Parathyroid adenoma (tissue), 2 donors: Measurements from ENCODE around the gene CLECL1.
"Not testable (repeated sequence)": the region's sequence is repeated elsewhere in the genome, so short reads cannot be mapped to it uniquely, and the experiment has no call there.

Experiments
- H2AFZ ChIP-seq: fragments of 300-600 bp; sonication (generic); one replicate; pipeline ENCODE4 v1.7.0; 2017; ENCODE audit warnings: antibody characterized with exemption, mild to moderate bottlenecking
- H3K27ac ChIP-seq: fragments of 300-600 bp; sonication (generic); one replicate; pipeline ENCODE4 v1.7.0; 2017
- H3K27me3 ChIP-seq: fragments of 300-600 bp; sonication (generic); one replicate; pipeline ENCODE4 v1.7.0; 2017; ENCODE audit warnings: low read length; ENCODE audit not compliant: control insufficient read depth, insufficient read depth
- H3K36me3 ChIP-seq: fragments of 300-600 bp; sonication (generic); one replicate; pipeline ENCODE4 v1.7.0; 2017; ENCODE audit warnings: low read length; ENCODE audit not compliant: control insufficient read depth, insufficient read depth
- H3K4me1 ChIP-seq: fragments of 300-600 bp; sonication (generic); one replicate; pipeline ENCODE4 v1.7.0; 2017; ENCODE audit warnings: control low read depth
- H3K4me2 ChIP-seq: fragments of 300-600 bp; sonication (generic); one replicate; pipeline ENCODE4 v1.7.0; 2017; ENCODE audit warnings: low read length
- H3K4me3 ChIP-seq: fragments of 300-600 bp; sonication (generic); one replicate; pipeline ENCODE4 v1.7.0; 2017; ENCODE audit warnings: low read depth, low read length
- H3K79me2 ChIP-seq: fragments of 300-600 bp; sonication (generic); one replicate; pipeline ENCODE4 v1.7.0; 2017; ENCODE audit warnings: control low read depth
- H3K9ac ChIP-seq: fragments of 300-600 bp; sonication (generic); one replicate; pipeline ENCODE4 v1.7.0; 2017; ENCODE audit warnings: mild to moderate bottlenecking
- H3K9me3 ChIP-seq: fragments of 300-600 bp; sonication (generic); one replicate; pipeline ENCODE4 v1.7.0; 2017; ENCODE audit warnings: low read length; ENCODE audit not compliant: control insufficient read depth
- CTCF ChIP-seq: fragments of 300-600 bp; sonication (generic); IDR thresholded peaks from one replicate; pipeline ENCODE4 v1.7.0; 2017; ENCODE audit warnings: antibody characterized with exemption, mild to moderate bottlenecking
- donor health status: primary hyperparathyroidism.

The CLECL1 gene

GRCh38 chr12:9707356-9707755 is 25.5 kb downstream of the CLECL1 start:
- Histone ChIP-seq H3K9me3 (no peaks in the 10 kb centered on the region), H3K4me1 (no peaks in the 10 kb centered on the region), H3K36me3 (no peaks in the 10 kb centered on the region), H2AFZ (no peak overlapping the region), H3K27ac (no peak overlapping the region), H3K9ac (no peak overlapping the region), H3K27me3 (no peaks in the 10 kb centered on the region), H3K79me2 (no peaks in the 10 kb centered on the region), H3K4me2 (no peak overlapping the region), H3K4me3 (no peak overlapping the region)
- no peak for TF ChIP-seq CTCF

GRCh38 chr12:9706086-9706685 is 26.7 kb downstream of the CLECL1 start:
- no peak overlapping the region for H3K27ac ChIP-seq
- no peak overlapping the region for H3K4me3 ChIP-seq
- H2AFZ ChIP-seq, result no peak overlapping the region
- no peak overlapping the region for H3K9ac ChIP-seq
- no peak overlapping the region for H3K4me2 ChIP-seq
- no peaks in the 10 kb centered on the region for H3K27me3 ChIP-seq
- H3K9me3 ChIP-seq, result no peaks in the 10 kb centered on the region
- no peaks in the 10 kb centered on the region for H3K36me3 ChIP-seq
- H3K79me2 ChIP-seq, result no peaks in the 10 kb centered on the region
- no peaks in the 10 kb centered on the region for H3K4me1 ChIP-seq
- TF ChIP-seq CTCF, result no peak

- H3K4me1 ChIP-seq, H3K36me3 ChIP-seq, H3K9me3 ChIP-seq, H3K4me3 ChIP-seq, H2AFZ ChIP-seq, H3K27ac ChIP-seq, H3K9ac ChIP-seq, H3K27me3 ChIP-seq, H3K79me2 ChIP-seq, H3K4me2 ChIP-seq: not testable (repeated sequence)
These were observed 28.3 kb downstream of the CLECL1 start for GRCh38 chr12:9704561-9704960.

DNA sequence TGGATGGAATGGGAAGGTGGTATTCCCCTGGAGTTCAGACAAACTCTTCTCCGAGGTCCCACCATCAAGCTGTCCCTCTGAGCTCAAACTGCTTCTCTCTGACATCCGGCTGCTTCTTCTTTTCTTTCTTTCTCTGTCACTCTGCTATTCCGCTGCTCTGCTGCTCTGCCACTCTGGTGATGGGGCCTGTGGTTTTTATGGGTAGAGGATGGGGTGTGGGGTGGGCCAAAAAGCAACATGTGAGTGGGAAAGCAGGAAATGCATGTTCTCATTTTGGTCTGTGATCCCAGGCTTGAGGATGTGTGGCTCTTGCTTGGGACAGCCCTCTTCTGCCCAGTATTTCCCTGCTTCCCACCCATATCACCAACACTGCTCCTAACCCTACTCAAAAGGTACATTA is 30.6 kb downstream of the CLECL1 start:
- Histone ChIP-seq H3K4me1 (no peaks in the 10 kb centered on the region), H3K9ac (no peak overlapping the region), H3K27ac (no peak overlapping the region), H3K9me3 (no peaks in the 10 kb centered on the region), H2AFZ (no peak overlapping the region), H3K79me2 (no peaks in the 10 kb centered on the region), H3K27me3 (no peaks in the 10 kb centered on the region), H3K36me3 (no peaks in the 10 kb centered on the region), H3K4me3 (no peak overlapping the region), H3K4me2 (no peak overlapping the region)
- TF ChIP-seq CTCF, result no peak

DNA sequence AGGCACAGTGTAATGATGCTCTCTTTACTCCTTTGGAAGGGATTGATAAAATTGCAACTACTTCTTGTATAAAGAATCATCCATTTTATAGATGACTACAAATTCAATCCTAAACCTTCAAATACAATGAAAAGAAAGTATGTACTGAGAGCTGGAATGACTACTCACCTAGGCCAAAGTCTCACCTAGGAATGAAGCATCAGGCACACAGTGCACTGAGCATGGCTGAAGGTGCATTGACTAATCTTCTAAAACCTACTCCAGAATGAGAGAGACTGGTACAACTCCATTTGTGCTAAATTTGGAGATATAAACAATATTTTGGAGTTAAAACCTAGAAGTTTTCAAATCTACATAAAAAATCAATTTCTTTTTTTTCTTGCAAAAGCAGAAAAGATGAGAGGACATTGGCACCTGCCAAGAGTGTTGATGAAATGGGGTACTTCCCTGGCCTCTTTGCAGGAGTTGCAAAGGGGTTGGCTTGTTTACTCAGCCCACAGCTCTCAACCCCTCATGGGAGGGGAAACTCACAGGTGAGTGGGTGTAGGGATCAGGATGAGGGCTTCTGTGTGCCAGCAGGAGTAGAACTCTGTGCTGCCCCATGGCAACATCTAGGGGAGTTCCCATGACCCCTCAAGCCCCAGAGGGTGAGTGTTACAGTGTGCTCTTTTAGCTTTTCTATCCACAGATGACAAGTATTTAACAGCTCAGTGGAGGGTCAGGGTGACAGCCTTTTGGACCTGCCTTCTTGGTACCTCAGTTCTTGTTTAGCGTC is 31.3 kb downstream of the CLECL1 start:
- no peak for TF ChIP-seq CTCF
- H3K4me1 ChIP-seq, result no peaks in the 10 kb centered on the region
- no peak overlapping the region for H3K27ac ChIP-seq
- no peak overlapping the region for H3K4me2 ChIP-seq
- no peak overlapping the region for H2AFZ ChIP-seq
- H3K79me2 ChIP-seq, result no peaks in the 10 kb centered on the region
- H3K27me3 ChIP-seq, result no peaks in the 10 kb centered on the region
- no peak overlapping the region for H3K4me3 ChIP-seq
- H3K9me3 ChIP-seq, result no peaks in the 10 kb centered on the region
- H3K9ac ChIP-seq, result no peak overlapping the region
- H3K36me3 ChIP-seq, result no peaks in the 10 kb centered on the region
